ENCODE measurements around the gene PTTG1IP. TPM values are rescaled to one million over a fixed set of nuclear protein-coding genes. Genes with fewer than 3 reads are reported as not detected.
"Not testable (repeated sequence)": the region's sequence is repeated elsewhere in the genome, so short reads cannot be mapped to it uniquely, and the experiment has no call there.

Gene PTTG1IP
- total RNA-seq, 1 donor from 2014 or later: 194 TPM

GRCh38 chr21:44887807-44888580 lies 14.5 kb upstream of the PTTG1IP start:
- intact Hi-C loops (cut with DNase I): no loop called here
- no peak for DNase-seq (ENCODE audit: low spot score)

- intact Hi-C loops (cut with DNase I): no loop called here
- no peak for DNase-seq (ENCODE audit: low spot score)
Observed at GRCh38 chr21:44887126-44887806, 13.8 kb upstream of the PTTG1IP start.

- no peak for DNase-seq (ENCODE audit: low spot score)
- intact Hi-C loops (cut with DNase I): no loop called here
Observed at GRCh38 chr21:44886113-44887075, 12.9 kb upstream of the PTTG1IP start.

GRCh38 chr21:44885615-44886014 lies 12.1 kb upstream of the PTTG1IP start:
- no peak for DNase-seq (ENCODE audit: low spot score)
- intact Hi-C loops (cut with DNase I): no loop called here

- DNase-seq (ENCODE audit: low spot score): no peak
- intact Hi-C loops (cut with DNase I): no loop called here
Observed at GRCh38 chr21:44884097-44884496, 10.6 kb upstream of the PTTG1IP start.

GRCh38 chr21:44883250-44883649 lies 9.8 kb upstream of the PTTG1IP start:
- DNase-seq (ENCODE audit: low spot score): no peak
- intact Hi-C loops (cut with DNase I): no loop called here

GRCh38 chr21:44881198-44881872 lies 7.8 kb upstream of the PTTG1IP start:
- no peak for DNase-seq (ENCODE audit: low spot score)
- intact Hi-C loops (cut with DNase I): no loop called here

GRCh38 chr21:44880405-44881197 lies 7.1 kb upstream of the PTTG1IP start:
- intact Hi-C loops (cut with DNase I): no loop called here
- no peak for DNase-seq (ENCODE audit: low spot score)

- DNase-seq (ENCODE audit: low spot score); intact Hi-C loops (cut with DNase I): not testable (repeated sequence)
Observed at GRCh38 chr21:44879238-44879637, 5.7 kb upstream of the PTTG1IP start.

GRCh38 chr21:44878053-44878982 lies 4.8 kb upstream of the PTTG1IP start:
- intact Hi-C loops (cut with DNase I): no loop called here
- peak; percentile 53 for DNase-seq (ENCODE audit: low spot score)

GRCh38 chr21:44876849-44877575 lies 3.5 kb upstream of the PTTG1IP start:
- peak; percentile 10 for DNase-seq (ENCODE audit: low spot score)
- intact Hi-C loops (cut with DNase I): no loop called here

GRCh38 chr21:44875316-44875700 lies 1.8 kb upstream of the PTTG1IP start:
- intact Hi-C loops (cut with DNase I): loop anchor here (1.0 kb wide), 1 partner anchor 74 kb away; the partner anchor contains the start of gene UBE2G2
- DNase-seq (ENCODE audit: low spot score): peak; percentile 44

GRCh38 chr21:44874497-44875315 lies 1.2 kb upstream of the PTTG1IP start:
- intact Hi-C loops (cut with DNase I): loop anchor here (1.0 kb wide), 1 partner anchor 73 kb away; the partner anchor contains the start of gene UBE2G2
- peak; percentile 87 for DNase-seq (ENCODE audit: low spot score)

- intact Hi-C loops (cut with DNase I): no loop called here
- no peak for DNase-seq (ENCODE audit: low spot score)
Observed at GRCh38 chr21:44874240-44874496, 678 bp upstream of the PTTG1IP start.

- intact Hi-C loops (cut with DNase I): no loop called here
- DNase-seq (ENCODE audit: low spot score): peak; percentile 76
Observed at GRCh38 chr21:44872649-44873355, 688 bp downstream of the PTTG1IP start.

GRCh38 chr21:44872323-44872648 lies 1.2 kb downstream of the PTTG1IP start:
- intact Hi-C loops (cut with DNase I): no loop called here
- no peak for DNase-seq (ENCODE audit: low spot score)

All from cardiac septum (tissue), 1 donor.